Measurements from ENCODE around the gene DGKA. TPM values are rescaled to one million over a fixed set of nuclear protein-coding genes. Genes with fewer than 3 reads are reported as not detected.
A peak's percentile ranks its signal among the peaks of the same experiment; 100 is the strongest.

Gene DGKA
- total RNA-seq, 1 experiment from 2014 or later = 25.9 TPM

DNA sequence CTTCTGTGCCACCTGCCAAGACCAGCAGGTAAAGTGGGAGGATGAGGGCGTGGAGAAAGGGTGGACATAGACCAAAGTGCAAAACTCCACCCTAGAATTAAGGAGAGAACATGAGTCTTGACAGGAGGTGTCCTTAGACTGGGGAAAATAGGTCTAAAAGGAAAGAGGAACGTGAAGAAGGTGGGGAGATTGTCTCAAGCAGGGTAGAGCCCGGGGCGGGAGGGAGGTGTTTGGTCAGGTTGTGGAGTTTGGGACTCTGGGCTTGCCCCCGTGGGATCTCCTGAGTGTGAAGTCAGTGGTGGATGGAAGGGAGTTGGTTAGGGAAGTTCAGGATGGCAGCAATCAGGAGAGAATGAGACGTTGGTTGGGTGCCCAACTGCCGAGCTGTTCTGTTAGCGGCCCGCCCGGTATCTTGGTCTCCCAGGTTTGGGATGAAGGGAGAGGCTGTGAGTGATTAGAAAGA lies 386 bp downstream of the DGKA start:
- H4K20me1 ChIP-seq (ENCODE audit: control insufficient read depth, insufficient read depth, insufficient read length) = no peaks in the 10 kb centered on the region
- no peak overlapping the region for H3T11ph ChIP-seq (ENCODE audit: low read length)
- no peak overlapping the region for H2BK12ac ChIP-seq (ENCODE audit: insufficient read length, low read depth, low read length)
- H3K23ac ChIP-seq (ENCODE audit: insufficient read length, low read depth, low read length) = no peak overlapping the region
- no peak overlapping the region for H3K56ac ChIP-seq (ENCODE audit: insufficient read length, low read depth, low read length)
- no peaks in the 10 kb centered on the region for H3K9me3 ChIP-seq (ENCODE audit: control insufficient read depth, low read depth, low read length)
- H3K36me3 Mint-ChIP-seq (ENCODE audit: insufficient read depth in 1 of 3, low read depth in 3 of 3) = no peaks in the 10 kb centered on the region
- no peak for TF ChIP-seq CTCF (conservative IDR thresholded peaks at IDR 0.05)
- no peak overlapping the region for H4K5ac ChIP-seq (ENCODE audit: insufficient read length, low read depth, low read length)
- peak overlapping the region; percentile 9 for H3K9ac ChIP-seq (ENCODE audit: extremely low read depth, insufficient read length, low read length)
- peaks cover 18% of the 10 kb centered on the region for H3K23me2 ChIP-seq (ENCODE audit: insufficient read length, low read depth, low read length, poor library complexity, severe bottlenecking)
- H2BK120ac ChIP-seq (ENCODE audit: low read depth, low read length, poor library complexity, severe bottlenecking) = no peak overlapping the region
- peaks cover 32% of the 10 kb centered on the region for H3K27me3 Mint-ChIP-seq (ENCODE audit: low read depth)
- peak overlapping the region in 2 of 3 experiments; percentile 6 to 85; a peak in 4 of 7 replicates for H3K27ac Mint-ChIP-seq
- H2AK5ac ChIP-seq (ENCODE audit: insufficient read length, low read length) = no peak overlapping the region
- H3K9me3 Mint-ChIP-seq = no peaks in the 10 kb centered on the region; a peak in 1 of 5 replicates
- no peak overlapping the region for H3K14ac ChIP-seq (ENCODE audit: insufficient read depth, low read length)
- no peak overlapping the region for H4K91ac ChIP-seq (ENCODE audit: insufficient read length, low read depth, low read length)
- peak overlapping the region; percentile 82 for H3K4me3 Mint-ChIP-seq
- H2BK5ac ChIP-seq (ENCODE audit: insufficient read length, low read length) = no peak overlapping the region
- H3K4me1 Mint-ChIP-seq = peaks cover 30 to 32% of the 10 kb centered on the region in 2 experiments
- no peak overlapping the region for H3K27ac ChIP-seq (ENCODE audit: insufficient read length, low read depth, low read length)
- H2AFZ ChIP-seq (ENCODE audit: low read length) = no peak overlapping the region
- H3K79me1 ChIP-seq (ENCODE audit: insufficient read depth, low read depth, low read length, poor library complexity, severe bottlenecking) = no peaks in the 10 kb centered on the region
- no peak overlapping the region for H4K8ac ChIP-seq (replicated peaks; ENCODE audit: insufficient read length, low read depth, low read length)
- no peak overlapping the region for H2BK20ac ChIP-seq (ENCODE audit: low read depth, low read length, poor library complexity, severe bottlenecking)
- H2BK15ac ChIP-seq (ENCODE audit: low read depth, low read length) = no peak overlapping the region
- peak overlapping the region; percentile 88 for H3K4me2 ChIP-seq (ENCODE audit: insufficient read depth, insufficient read length, low read length)
- H3K18ac ChIP-seq (ENCODE audit: insufficient read length, low read depth, low read length) = no peak overlapping the region
- DNase-seq = no peak
- no peak overlapping the region for H3K4ac ChIP-seq (ENCODE audit: low read depth, low read length)
- WGBS (ENCODE audit: extremely low coverage, insufficient read length, low lambda C conversion rate) = no CpG with 5 or more reads among the region's 10 CpGs
- peaks cover 6% of the 10 kb centered on the region; the same call in 1 of the 2 replicates for H3K4me1 ChIP-seq (ENCODE audit: insufficient read depth, low read length)
- peaks cover under 1% of the 10 kb centered on the region; the same call in 1 of the 2 replicates for H3K79me2 ChIP-seq (ENCODE audit: insufficient read depth, low read length)
- H3K27me3 ChIP-seq (ENCODE audit: insufficient read depth, low read length) = peaks cover 4% of the 10 kb centered on the region; the same call in 1 of the 2 replicates

Data from H9 (cell line).